Measurements from ENCODE around the gene NAE1.
"Not testable (repeated sequence)": the region's sequence is repeated elsewhere in the genome, so short reads cannot be mapped to it uniquely, and the experiment has no call there.

The NAE1 gene

GRCh38 chr16:66814734-66815133, 16.0 kb downstream of the NAE1 start:
- FAIRE-seq (no peak), DNase-seq (ENCODE audit: extremely low spot score, insufficient read length, low read depth) (no peak)

- no peak for DNase-seq (ENCODE audit: extremely low spot score, insufficient read length, low read depth)
Observed at GRCh38 chr16:66811043-66811442, 19.7 kb downstream of the NAE1 start.

GRCh38 chr16:66810391-66810790, 20.4 kb downstream of the NAE1 start:
- FAIRE-seq (no peak), DNase-seq (ENCODE audit: extremely low spot score, insufficient read length, low read depth) (no peak)

More at GRCh38 chr16:66811043-66811442, 19.7 kb downstream of the NAE1 start:
- FAIRE-seq: no peak

- FAIRE-seq: no peak
- DNase-seq (ENCODE audit: extremely low spot score, insufficient read length, low read depth): no peak
Observed at GRCh38 chr16:66809765-66810164, 21.0 kb downstream of the NAE1 start.

- no peak for FAIRE-seq
Observed at GRCh38 chr16:66802159-66802558, 28.6 kb downstream of the NAE1 start.

GRCh38 chr16:66801320-66802105, 29.3 kb downstream of the NAE1 start, which contains the start of gene TERB1:
Gene TERB1, minus strand, starts transcription at chr16:66801584. Its CDS starts 4,786 bp downstream, at chr16:66796798.
- no peak for FAIRE-seq
- DNase-seq (ENCODE audit: extremely low spot score, insufficient read length, low read depth): no peak

More at GRCh38 chr16:66802159-66802558, 28.6 kb downstream of the NAE1 start:
- DNase-seq (ENCODE audit: extremely low spot score, insufficient read length, low read depth): no peak

GRCh38 chr16:66800856-66801255, 29.9 kb downstream of the NAE1 start:
- no peak for FAIRE-seq
- DNase-seq (ENCODE audit: extremely low spot score, insufficient read length, low read depth): no peak

GRCh38 chr16:66798161-66798560, 32.6 kb downstream of the NAE1 start:
- DNase-seq (ENCODE audit: extremely low spot score, insufficient read length, low read depth): no peak

GRCh38 chr16:66793984-66794383, 36.8 kb downstream of the NAE1 start:
- DNase-seq (ENCODE audit: extremely low spot score, insufficient read length, low read depth); FAIRE-seq: not testable (repeated sequence)

More at GRCh38 chr16:66798161-66798560, 32.6 kb downstream of the NAE1 start:
- no peak for FAIRE-seq

- FAIRE-seq (no peak), DNase-seq (ENCODE audit: extremely low spot score, insufficient read length, low read depth) (no peak)
Observed at GRCh38 chr16:66790130-66790733, 40.5 kb downstream of the NAE1 start.

- FAIRE-seq: no peak
- DNase-seq (ENCODE audit: extremely low spot score, insufficient read length, low read depth): no peak
Observed at GRCh38 chr16:66787427-66787826, 43.3 kb downstream of the NAE1 start.

GRCh38 chr16:66786551-66786950, 44.2 kb downstream of the NAE1 start:
- DNase-seq (ENCODE audit: extremely low spot score, insufficient read length, low read depth) (no peak), FAIRE-seq (no peak)

GRCh38 chr16:66776457-66776856, 54.3 kb downstream of the NAE1 start:
- FAIRE-seq: no peak

GRCh38 chr16:66774981-66775380, 55.8 kb downstream of the NAE1 start:
- FAIRE-seq (no peak), DNase-seq (ENCODE audit: extremely low spot score, insufficient read length, low read depth) (no peak)

More at GRCh38 chr16:66776457-66776856, 54.3 kb downstream of the NAE1 start:
- no peak for DNase-seq (ENCODE audit: extremely low spot score, insufficient read length, low read depth)

GRCh38 chr16:66758086-66758485, 72.7 kb downstream of the NAE1 start:
- DNase-seq (ENCODE audit: extremely low spot score, insufficient read length, low read depth) (no peak), FAIRE-seq (no peak)

- FAIRE-seq (no peak), DNase-seq (ENCODE audit: extremely low spot score, insufficient read length, low read depth) (no peak)
Observed at GRCh38 chr16:66754819-66755218, 76.0 kb downstream of the NAE1 start.

GRCh38 chr16:66754211-66754610, 76.6 kb downstream of the NAE1 start:
- FAIRE-seq (no peak), DNase-seq (ENCODE audit: extremely low spot score, insufficient read length, low read depth) (no peak)

- no peak for FAIRE-seq
- no peak for DNase-seq (ENCODE audit: extremely low spot score, insufficient read length, low read depth)
Observed at GRCh38 chr16:66752958-66753357, 77.8 kb downstream of the NAE1 start.

All from GM18507 (cell line).